Measurements from ENCODE around the gene ZNF74.
"Not testable (repeated sequence)": the region's sequence is repeated elsewhere in the genome, so short reads cannot be mapped to it uniquely, and the experiment has no call there.

Gene ZNF74

DNA sequence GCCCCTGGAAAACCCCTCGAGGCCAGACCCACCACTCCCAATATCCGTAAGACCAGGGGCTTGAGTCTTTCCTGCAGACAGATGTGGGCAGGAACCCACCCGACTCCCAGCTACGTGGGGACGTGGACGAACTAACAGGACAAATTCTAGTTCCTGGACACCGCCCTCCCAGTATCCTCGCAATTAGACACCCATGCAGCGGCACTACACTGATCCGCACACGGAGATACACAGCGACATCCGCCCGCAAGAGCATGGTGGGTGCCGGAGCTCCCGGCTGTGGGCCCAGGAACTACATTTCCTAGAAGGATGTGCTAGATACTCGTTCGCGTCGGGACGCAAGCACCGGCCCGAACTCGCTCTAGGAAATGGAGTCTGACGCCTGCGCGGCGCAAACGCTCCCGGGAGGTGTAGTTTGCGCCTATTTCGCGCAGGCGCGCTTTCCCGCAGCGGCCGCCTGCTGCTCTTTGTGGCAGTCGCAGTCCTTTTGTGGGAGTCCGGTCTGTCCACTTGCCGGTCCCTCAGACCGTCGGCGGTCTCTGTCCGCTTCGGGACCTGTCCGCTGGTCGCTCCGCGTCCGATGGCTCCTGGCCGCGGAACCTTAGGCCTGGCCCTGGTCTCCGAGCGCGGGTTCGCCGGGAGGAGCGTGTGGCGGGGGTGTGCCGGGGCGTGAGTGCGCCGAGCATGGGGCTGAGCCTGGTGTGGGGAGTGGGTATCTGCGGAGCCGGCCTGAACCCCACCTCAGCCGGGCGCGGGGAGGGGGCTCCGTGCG is at the start of gene ZNF74:
ZNF74 (plus strand) TSS at position 447 of the 772 bp plus-strand sequence. CDS start 478 bp downstream, outside the sequence.
- peak; percentile 78 for DNase-seq (ENCODE audit: low read depth)

DNA sequence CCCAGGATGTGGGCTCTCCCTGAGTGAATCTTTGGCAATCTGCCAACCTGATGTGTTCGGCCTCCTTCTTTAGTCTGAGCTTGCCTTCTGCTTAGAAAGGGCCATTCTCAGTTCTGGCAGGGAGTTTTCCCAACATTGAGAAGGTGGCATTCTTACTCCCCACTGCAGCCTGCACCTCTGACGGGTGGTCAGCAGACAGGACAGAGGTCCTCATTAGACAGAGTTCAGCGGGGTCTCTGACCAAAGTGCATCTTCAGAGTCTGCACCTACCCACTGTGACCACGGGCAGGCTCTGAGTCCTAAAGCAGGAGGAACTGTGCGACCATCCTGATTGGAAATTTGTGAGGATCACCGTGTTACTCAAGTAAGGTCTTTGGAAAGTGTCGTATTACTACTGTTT is 47.4 kb upstream of the ZNF74 start:
- DNase-seq (ENCODE audit: low read depth): not testable (repeated sequence)

DNA sequence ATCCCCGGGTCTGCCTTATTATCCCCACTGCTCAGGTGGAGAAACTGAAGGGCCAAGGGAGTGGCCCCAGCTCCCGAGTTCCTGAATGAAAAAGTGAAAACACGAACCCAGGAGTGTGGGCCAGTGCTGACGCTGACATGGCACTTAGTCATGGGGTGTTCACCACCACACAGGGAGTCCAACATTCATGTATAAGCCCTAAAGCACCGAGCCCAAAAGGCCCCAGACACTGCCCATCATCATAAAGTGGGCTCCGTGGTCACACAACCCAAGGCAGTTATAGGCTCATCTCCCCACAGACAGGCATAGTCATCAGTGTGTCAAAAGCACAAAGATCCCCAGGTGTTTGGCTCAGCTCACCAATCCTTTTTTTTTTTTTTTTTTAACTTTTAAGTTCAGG is 41.4 kb upstream of the ZNF74 start:
- not testable (repeated sequence) for DNase-seq (ENCODE audit: low read depth)

DNA sequence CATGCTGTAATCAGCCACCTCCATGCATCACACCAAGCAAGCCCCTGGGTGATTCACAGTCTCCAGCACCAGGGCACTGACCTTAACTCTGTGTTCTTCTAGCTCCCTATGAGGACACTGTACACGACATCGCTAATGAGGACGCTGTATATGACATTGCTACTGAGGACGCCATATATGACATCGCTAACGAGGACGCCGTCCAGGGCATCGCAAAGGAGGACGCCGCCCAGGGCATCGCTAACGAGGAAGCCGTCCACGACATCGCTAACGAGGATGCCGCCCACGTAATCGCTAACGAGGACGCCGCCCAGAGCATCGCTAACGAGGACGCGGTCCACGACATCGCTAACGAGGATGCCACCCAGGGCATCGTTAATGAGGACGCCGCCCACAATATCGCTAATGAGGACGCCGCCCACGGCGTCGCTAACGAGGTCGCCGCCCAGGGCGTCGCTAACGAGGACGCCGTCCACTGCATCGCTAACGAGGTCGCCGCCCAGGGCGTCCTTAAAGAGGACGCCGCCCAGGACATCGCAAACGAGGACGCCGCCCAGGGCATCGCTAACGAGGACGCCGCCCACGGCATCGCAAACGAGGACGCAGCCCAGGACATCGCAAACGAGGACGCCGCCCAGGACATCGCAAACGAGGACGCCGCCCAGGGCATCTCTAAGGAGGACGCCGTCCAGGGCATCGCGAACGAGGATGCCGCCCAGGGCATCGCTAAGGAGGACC is 39.5 kb upstream of the ZNF74 start:
- DNase-seq (ENCODE audit: low read depth): no peak

DNA sequence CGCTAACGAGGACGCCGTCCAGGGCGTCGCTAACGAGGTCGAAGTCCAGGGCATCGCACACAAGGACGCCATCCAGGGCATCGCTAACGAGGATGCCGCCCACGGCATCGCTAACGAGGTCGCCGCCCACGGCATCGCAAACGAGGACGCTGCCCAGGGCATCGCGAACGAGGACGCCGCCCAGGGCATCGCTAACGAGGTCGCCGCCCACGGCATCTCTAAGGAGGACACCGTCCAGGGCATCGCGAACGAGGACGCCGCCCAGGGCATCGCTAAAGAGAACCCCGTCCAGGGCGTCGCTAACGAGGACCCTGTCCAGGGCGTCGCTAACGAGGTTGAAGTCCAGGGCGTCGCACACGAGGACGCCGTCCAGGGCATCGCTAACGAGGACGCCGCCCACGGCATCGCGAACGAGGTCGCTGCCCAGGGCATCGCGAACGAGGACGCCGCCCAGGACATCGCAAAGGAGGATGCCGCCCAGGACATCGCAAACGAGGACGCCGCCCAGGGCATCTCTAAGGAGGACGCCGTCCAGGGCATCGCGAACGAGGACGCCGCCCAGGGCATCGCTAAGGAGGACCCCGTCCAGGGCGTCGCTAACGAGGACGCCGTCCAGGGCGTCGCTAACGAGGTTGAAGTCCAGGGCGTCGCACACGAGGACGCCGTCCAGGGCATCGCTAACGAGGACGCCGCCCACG is 37.9 kb upstream of the ZNF74 start:
- DNase-seq (ENCODE audit: low read depth): not testable (repeated sequence)

DNA sequence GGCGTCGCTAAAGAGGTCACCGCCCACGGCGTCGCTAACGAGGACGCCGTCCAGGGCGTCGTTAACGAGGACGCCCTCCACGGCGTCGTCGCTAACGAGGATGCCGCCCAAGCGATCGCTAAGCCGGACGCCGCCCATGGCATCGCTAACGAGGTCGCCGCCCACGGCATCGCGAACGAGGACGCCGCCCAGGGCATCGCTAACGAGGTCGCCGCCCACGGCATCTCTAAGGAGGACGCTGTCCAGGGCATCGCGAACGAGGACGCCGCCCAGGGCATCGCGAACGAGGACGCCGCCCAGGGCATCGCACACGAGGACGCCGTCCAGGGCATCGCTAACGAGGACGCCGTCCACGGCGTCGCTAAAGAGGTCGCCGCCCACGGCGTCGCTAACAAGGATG is 37.0 kb upstream of the ZNF74 start:
- not testable (repeated sequence) for DNase-seq (ENCODE audit: low read depth)

DNA sequence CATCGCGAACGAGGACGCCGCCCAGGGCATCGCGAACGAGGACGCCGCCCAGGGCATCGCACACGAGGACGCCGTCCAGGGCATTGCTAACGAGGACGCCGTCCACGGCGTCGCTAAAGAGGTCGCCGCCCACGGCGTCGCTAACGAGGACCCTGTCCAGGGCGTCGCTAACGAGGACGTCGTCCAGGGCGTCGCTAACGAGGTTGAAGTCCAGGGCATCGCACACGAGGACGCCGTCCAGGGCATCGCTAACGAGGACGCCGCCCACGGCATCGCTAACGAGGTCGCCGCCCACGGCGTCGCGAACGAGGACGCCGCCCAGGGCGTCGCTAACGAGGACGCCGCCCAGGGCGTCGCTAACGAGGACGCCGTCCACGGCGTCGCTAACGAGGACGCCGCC is 36.0 kb upstream of the ZNF74 start:
- not testable (repeated sequence) for DNase-seq (ENCODE audit: low read depth)

DNA sequence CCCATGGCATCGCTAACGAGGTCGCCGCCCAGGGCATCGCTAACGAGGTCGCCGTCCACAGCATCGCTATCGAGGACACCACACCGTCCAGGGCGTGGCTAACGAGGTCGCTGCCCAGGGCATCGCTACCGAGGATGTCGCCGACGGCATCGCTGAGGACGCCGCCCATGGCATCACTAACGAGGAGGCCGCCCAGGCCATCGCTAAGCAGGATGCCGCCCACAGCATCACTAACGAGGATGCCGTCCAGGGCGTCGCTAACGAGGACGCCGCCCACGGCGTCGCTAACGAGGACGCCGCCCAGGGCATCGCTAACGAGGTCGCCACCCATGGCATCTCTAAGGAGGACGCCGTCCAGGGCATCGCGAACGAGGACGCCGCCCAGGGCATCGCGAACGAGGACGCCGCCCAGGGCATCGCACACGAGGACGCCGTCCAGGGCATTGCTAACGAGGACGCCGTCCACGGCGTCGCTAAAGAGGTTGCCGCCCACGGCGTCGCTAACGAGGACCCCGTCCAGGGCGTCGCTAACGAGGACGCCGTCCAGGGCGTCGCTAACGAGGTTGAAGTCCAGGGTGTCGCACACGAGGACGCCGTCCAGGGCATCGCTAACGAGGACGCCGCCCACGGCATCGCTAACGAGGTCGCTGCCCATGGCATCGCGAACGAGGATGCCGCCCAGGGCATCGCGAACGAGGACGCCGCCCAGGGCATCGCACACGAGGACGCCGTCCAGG is 35.3 kb upstream of the ZNF74 start:
- DNase-seq (ENCODE audit: low read depth): not testable (repeated sequence)

DNA sequence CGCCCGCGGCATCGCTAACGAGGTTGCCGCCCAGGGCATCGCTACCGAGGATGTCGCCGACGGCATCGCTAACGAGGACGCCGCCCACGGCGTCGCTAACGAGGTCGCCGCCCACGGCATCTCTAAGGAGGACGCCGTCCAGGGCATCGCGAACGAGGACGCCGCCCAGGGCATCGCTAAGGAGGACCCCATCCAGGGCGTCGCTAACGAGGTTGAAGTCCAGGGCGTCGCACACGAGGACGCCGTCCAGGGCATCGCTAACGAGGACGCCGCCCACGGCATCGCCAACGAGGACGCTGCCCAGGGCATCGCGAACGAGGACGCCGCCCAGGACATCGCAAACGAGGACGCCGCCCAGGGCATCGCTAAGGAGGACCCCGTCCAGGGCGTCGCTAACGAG is 33.7 kb upstream of the ZNF74 start:
- DNase-seq (ENCODE audit: low read depth): not testable (repeated sequence)

DNA sequence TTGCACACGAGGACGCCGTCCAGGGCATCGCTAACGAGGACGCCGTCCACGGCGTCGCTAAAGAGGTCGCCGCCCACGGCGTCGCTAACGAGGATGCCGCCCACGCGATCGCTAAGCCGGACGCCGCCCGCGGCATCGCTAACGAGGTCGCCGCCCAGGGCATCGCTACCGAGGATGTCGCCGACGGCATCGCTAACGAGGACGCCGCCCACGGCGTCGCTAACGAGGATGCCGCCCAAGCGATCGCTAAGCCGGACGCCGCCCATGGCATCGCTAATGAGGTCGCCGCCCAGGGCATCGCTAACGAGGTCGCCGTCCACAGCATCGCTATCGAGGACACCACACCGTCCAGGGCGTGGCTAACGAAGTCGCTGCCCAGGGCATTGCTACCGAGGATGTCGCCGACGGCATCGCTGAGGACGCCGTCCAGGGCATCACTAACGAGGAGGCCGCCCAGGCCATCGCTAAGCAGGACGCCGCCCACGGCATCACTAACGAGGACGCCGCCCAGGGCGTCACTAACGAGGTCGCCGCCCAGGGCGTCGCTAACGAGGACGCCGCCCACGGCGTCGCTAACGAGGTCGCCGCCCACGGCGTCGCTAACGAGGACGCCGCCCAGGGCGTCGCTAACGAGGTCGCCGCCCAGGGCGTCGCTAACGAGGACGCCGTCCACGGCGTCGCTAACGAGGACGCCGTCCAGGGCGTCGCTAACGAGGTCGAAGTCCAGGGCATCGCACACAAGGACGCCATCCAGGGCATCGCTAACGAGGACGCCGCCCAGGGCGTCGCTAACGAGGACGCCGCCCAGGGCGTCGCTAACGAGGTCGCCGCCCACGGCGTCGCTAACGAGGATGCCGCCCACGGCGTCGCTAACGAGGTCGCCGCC is 32.8 kb upstream of the ZNF74 start:
- DNase-seq (ENCODE audit: low read depth): not testable (repeated sequence)

DNA sequence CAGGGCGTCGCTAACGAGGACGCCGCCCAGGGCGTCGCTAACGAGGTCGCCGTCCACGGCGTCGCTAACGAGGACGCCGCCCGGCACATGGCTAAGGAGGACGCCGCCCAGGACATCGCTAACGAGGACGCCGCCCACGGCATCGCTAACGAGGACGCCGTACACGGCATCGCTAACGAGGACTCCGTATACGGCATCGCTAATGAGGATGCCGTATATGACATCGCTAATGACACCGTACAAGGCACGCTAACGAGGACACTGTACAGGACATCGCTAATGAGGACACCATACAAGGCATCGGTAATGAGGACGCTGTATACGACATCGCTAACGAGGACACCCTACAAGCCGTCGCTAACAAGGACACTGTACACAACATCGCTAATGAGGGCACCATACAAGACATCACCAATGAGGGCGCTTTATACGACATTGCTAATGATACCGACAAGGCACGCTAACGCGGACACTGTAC is 32.2 kb upstream of the ZNF74 start:
- not testable (repeated sequence) for DNase-seq (ENCODE audit: low read depth)

DNA sequence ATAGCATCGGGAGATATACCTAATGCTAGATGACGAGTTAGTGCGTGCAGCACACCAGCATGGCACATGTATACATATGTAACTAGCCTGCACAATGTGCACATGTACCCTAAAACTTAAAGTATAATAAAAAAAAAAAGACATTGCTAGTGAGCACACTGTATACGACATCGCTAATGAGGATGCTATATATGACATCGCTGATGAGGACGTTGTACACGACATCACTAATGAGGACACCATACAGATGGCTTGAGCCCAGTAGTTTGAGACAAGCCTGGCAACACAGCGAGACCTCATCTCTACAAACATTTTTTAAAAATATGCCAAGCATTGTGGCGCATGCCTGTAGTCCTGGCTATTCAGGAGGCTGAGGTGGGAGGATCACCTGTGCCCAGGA is 31.5 kb upstream of the ZNF74 start:
- not testable (repeated sequence) for DNase-seq (ENCODE audit: low read depth)

DNA sequence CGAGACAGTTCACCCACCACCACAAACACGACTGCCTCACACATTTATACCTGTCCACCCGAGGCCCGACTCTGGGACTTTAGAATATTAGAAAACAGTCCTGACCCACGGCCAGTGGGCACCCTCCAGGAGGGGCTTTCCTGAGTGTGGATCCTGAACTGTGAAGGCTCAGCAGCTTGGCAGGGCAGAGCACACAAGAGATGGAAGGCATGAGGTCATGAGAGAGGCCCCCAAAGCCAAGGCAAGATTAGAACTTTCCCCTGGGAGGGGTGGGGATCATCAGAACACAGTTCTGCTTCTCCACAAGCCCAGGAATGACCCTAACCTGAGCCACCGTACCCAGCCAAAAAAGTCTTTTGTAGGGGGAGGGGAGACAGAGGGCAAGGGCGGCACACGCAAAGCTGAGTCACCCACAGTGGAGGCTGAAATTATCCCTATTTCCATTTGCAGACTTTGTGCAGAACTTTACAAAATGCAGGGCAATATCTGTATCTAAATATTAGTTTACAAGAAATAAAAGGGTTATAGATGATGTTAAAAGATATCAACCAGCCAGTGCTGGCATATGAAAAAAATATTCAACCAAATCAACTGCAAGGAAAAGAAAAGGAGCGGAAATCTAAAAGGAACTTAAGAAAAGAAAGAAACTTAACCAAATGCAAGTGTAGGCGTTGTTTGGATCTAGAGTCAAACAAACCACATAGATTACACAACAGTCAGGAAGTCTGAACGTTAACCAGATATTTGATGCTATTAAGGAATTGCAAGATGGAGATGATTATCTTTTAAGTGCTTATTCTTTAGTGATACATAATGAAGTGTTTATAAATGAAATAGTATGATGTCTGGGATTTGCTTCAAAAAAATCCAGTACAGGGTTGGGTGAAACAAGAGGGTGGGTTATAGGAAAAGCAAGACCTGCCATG is 29.4 kb upstream of the ZNF74 start:
- not testable (repeated sequence) for DNase-seq (ENCODE audit: low read depth)

DNA sequence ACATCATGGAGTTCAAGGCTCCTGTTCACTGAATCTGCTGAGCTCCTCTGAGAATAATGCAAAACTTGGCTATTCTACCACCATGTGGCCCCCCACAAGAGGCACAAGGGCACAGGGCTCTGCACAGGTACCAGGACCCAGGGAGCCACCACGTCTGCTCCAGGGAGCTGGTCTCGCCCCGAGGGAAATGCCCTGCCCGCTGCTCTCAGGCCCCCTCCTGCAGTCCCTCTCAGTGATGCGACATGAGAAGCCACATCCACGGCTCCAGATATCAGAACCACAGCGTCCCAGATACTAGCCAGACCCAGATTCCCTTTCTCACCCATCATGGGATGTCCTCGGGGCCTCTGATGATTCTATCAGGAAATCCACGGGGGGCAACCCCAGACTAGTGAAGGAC is 27.1 kb upstream of the ZNF74 start:
- DNase-seq (ENCODE audit: low read depth): not testable (repeated sequence)

DNA sequence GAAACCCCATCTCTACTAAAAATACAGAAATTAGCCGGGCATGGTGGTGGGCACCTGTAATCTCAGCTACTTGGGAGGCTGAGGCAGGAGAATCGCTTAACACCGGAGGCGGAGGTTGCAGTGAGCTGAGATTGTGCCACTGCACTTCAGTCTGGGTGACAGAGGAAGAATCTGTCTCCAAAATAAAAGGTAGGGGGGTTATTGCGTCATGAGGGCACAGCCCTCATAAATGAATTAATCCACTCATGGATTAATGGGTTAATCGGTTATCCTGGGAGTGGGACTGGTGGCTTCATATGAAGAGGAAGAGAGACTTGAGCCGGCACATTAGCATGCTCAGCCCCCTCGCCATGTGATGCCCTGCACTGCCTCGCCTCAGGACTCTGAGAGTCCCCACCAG is 25.1 kb upstream of the ZNF74 start:
- not testable (repeated sequence) for DNase-seq (ENCODE audit: low read depth)

DNA sequence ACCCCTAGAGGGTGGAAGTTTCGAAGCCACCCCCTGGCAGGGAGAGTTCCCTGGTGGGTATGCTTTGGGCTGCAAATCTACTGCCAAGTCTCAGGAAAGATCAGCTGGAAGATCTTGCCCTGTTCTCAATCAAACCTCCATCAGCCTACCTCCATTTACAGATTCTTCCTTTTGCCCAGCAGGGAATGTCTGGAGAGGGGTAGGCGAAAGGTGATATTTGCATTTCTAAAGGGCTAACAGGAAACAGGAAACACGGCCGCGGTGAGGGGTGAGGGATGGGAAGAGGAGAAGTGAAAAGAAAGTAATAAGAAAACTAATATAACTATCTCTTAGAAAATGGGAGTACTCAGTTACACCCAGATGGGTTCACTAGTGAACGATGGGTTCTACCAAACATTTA is 22.3 kb upstream of the ZNF74 start:
- not testable (repeated sequence) for DNase-seq (ENCODE audit: low read depth)

DNA sequence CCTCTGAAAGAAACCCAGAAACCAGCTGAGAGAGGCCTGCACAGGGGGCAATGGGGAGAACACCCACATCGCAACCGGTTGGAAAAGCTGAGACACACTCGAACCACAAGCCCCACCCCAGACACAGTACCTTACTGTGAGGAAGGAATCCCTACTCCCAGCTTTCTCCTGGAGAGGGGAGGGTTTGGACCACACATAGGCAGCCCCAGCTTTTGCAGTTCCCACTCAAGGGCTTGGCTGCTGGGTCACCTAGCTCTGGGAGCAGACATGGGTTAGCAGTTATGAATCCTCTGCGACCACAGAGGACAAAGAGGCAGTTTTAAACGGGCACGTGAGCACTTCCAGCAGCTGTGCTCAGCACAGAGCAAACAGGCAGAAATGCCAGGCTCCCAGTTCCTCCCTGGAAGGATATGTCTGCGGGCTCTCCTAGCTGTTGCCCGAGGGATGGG is 21.5 kb upstream of the ZNF74 start:
- DNase-seq (ENCODE audit: low read depth): not testable (repeated sequence)

DNA sequence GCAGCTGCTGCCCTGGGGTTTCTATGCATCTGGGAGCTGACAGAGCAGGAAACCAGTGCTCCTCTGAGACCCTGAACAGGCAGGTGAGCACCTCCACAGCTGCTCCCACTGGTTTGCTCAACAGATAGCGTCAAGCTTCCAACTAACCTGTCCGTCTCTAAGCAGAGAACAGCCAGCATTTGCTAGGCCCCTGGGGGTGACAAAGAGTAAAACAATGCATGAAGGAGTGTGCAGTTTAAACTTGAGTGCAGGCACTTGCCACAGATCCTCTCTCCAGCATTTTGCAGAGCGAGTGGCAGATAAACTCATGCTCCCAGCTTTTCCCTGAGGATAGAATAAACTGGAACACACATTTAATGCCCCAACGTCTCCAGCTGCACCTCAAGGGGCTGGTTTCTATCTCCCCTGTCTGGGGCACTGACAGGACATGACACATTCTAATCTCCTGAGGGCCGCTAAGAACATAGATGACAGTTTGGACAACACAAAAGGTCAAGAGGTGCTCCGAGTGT is 20.7 kb upstream of the ZNF74 start:
- DNase-seq (ENCODE audit: low read depth): not testable (repeated sequence)

DNA sequence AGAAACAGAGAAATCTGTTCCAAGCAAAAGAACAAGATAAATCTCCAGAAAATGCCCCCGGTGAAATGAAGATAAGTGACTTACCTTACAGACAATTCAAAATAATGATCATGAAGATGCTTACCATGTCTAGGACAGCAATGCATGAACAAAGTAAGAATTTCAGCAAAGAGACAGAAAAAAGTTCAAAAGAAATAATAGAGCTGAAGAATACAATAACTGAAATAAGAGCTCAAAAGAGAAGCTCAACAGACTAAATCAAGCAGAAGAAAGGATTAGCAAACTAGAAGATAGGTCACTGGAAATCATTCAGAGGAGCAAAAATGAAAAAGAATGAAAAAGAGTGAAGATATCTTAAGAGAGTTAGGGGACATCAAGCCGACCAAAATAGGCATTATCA is 19.8 kb upstream of the ZNF74 start:
- not testable (repeated sequence) for DNase-seq (ENCODE audit: low read depth)
